Measurements from ENCODE around the gene NPTXR.

The NPTXR gene

DNA sequence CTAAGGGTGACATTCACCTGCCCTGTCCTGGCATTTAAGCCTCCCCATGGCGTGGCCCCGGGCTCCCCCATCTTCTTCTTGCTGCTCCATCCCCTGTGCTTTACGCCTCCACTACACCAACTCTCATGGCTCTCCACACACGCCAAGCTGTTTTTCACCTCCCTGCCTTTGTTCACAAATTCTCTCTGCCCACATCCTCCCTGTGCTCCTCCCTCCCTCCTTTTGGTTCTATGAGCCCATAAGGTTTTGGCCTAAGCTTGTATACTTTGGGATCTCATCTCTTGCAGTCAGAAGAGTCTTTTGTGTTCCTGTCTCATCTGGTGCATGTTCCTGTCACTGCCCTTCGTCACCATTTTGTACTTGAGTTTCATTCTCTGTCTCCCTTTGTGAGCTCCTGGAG, 45.3 kb downstream of the NPTXR start:
- DNase-seq (ENCODE audit: low read depth in 2 of 2) = no peak

DNA sequence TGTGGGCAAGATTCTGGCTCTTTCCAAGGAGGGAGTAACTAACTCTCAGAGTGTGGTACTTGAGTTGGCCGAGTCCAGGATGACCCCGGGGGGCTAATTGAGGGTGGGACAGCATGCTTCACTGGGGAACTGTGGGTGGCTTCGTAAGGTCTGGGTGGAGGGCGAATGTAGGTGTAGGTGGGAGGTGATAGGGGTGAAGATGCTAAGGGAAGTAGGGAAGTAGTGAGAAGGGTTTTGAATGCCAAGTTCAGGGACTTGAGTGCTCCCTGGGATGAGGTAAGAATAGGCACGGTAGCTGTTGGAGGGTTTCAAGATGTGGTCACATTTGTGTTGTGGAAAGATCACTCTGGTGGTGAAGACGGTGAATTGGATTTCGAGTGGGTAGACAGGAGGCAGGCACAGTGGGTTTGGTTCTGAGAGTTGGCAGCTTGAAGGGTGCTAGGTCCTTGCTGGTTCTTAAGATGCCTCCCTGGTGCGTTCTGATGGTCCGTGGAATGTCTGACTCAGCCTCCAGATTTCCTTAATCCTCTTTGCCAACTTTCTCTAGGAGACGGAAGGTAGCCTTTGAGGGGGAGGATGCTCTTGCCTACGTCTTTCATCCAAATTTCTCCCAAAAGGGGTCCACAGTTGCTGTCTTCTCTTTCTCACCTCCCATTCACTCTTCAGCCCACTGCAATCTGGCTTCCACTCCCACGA, 47.4 kb downstream of the NPTXR start:
- DNase-seq (ENCODE audit: low read depth in 2 of 2) = no peak

DNA sequence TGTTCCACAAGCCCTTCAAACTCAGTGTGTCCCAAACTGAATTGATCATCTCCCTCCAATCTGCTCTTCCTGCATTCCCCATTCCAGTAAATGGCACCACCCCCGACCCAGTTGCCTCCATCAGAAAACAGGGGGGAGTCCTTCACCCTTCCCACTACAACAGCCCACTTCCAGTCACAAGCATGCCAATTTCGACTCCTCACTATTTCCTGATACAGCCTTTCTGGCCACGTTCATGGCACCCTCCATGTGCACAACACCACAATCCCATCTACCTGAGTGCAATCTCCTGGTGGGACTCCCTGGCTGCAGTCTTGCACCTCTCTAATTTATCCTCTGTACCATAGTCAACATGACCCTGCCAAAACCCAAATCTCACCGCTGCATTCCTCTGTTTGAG, 48.3 kb downstream of the NPTXR start:
- no peak for DNase-seq (ENCODE audit: low read depth in 2 of 2)

DNA sequence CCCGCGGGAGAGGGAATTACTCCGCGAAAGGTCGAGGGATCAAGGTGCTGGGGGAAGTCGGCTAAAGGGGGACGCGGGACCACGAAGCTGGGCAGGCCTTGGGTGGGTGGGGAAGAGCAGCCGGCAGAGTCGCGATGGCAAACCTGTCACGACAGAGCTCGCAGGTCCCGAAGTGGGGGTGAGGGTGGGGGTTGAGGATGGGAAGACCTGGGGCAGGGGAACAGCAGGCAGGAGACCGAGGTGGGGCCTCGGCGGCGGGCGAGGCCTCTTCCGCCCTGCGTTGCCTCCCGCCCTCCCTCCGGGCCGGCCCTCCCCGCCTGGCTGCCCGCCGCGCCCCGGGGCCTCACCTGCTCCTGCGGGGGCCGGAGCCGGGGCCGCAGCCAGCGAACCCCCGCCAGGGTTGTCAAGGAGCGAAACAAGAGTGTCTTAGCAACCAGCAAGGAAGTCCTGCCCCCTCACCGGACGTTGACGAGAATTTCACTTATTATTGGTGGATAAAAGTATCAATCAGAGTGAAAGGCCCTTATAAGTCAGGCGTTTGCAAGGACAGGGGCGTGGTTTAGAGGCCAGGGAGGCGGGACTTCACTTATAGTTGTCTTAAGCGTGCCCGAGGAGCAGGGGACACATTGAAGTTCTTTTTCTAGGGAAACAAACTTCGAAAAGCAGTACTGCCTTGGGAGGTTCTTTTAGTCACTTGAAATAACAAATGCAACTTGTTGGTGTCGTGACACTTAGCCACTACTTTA, 49.9 kb downstream of the NPTXR start, which contains the start of gene DNAL4:
Gene DNAL4, minus strand, starts transcription at position 423 of the 746 bp plus-strand sequence. CDS start 11,412 bp downstream, outside the sequence.
- DNase-seq (ENCODE audit: low read depth in 2 of 2) = peak; percentile 96

DNA sequence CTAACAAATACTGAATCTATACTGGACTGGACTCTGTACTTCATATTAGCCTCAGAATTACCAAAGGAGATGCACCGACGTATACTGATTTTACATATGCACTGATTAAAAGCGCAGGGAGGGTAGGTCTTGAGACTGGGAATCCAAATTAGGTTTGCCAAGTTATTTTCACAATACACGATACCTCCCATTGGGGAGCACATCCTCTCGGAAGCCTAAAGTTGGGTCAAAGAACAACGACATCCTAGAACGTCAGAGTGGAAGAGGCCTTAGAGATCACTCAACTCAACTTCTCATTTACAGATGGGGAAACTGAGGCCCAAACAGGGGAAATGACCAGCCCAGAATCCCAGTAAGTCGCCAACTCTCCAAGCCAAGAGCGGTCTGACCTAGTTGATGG, 50.5 kb downstream of the NPTXR start:
- no peak for DNase-seq (ENCODE audit: low read depth in 2 of 2)

DNA sequence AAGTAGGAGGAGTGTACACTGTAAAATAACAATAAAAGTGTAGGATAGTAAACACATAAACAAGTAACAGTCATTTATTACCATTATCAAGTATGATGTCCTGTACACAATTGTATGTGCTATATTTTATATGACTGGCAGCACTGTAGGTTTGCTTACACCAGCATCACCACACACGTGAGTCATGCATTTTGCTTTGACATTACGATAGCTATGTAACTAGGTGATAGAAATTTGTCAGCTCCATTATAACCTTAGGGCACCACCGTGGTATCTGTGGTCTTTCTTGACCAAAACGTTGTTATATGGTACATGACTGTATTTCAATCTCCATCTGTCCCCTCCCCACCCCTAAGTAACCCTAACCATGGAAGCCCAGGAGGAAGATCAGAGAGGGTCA, 51.0 kb downstream of the NPTXR start:
- no peak for DNase-seq (ENCODE audit: low read depth in 2 of 2)

- no peak for DNase-seq (ENCODE audit: low read depth in 2 of 2)
These were observed 54.2 kb downstream of the NPTXR start for GRCh38 chr22:38789606-38790005.

- DNase-seq (ENCODE audit: low read depth in 2 of 2) = no peak
These were observed 55.0 kb downstream of the NPTXR start for GRCh38 chr22:38788846-38789245.

DNA sequence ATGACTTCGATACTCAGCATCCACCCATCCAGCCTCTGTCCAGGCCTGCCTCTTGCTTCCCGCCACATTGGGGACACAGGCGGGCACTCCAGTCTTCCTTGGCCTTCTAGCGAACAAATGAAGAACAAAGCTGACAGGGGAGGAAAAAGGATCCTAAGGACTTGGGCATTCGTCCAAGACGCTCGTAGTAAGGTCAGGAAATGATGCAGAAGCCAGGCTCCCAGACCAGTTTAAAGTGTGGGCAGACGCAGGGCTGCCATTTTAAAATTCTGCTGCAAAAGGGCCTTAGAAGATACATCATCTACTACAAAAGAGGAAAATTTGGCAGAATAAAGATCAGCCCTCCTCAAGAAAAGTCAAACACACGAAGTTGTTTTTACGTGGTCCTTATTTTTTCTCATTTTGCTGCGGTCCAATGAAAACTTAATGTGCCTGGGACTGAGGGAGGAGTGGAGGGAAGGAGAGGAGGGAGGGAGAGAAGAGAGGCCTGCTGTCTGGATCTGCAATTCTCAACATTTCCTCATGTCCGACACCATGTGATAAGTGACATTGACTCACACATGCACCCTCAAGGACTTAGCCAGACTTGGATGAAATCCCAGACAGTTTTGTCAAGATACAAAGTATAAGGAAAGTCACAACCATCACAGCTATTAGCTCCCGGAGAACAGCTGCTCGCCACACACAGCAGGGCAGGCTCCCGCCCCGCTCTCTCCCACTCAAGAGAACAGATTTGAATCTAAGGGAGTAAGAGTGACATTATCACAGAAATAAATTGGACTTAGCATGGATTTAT, 55.6 kb downstream of the NPTXR start:
- peak; percentile 58 to 70 for DNase-seq (ENCODE audit: low read depth in 2 of 2)

DNA sequence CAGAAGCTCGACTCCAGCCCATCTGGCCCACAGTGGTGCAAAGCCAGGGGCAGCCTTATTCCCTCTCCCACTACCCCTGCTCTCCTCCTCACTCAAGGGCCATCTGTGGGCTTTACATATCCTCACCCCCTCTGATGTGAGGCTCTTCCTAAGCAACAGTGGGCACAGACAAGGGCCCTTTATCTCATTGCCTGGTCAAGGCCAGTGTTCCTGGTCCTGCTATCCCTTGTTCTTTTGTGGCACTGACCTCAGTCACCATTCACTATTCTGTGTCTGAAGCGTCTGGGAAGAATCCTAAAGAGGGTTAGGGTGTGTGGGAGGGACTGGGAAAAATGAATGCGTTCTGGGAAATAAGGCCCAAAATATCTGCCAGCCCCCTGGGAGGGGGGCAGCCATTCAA, 57.2 kb downstream of the NPTXR start:
- no peak for DNase-seq (ENCODE audit: low read depth in 2 of 2)

DNA sequence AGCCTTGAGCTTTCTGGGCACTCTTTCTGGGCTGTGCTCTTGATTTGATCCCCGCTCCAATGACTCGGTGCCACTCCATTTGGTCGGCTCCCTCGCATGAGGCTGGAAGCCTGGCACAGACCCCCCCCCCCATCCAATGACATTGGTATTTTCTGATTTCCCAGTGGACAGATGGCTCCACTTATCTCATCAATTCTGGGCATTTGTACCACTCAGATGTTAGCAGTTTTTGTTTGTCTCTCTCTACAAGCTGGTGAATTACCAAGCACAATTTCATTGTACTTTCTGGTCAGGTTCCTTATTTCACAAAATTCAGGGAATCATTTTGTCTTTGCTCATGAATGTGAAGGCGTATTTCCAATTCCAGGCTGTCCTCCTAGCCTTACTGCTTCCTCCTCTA, 59.0 kb downstream of the NPTXR start:
- DNase-seq (ENCODE audit: low read depth in 2 of 2) = no peak

GRCh38 chr22:38784035-38784434, 59.8 kb downstream of the NPTXR start:
- DNase-seq (ENCODE audit: low read depth in 2 of 2) = no peak

DNA sequence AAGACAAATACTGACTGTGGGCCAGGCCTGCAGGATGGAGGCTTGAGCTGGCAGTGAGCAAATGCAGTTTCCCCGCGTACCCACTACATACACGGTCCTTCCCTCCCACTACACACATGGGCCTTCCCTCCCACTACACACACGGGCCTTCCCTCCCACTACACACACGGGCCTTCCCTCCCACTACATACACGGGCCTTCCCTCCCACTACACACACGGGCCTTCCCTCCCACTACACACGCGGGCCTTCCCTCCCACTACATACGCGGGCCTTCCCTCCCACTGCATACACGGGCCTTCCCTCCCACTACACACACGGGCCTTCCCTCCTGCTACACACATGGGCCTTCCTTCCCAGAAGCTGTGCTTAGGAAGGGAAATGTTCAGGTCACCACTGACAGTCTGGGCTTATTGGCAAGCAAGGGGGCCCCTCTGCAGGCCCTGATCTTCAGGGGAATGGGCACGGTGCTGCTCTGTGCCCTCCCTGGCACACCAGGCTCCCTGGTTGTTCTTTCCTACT, 60.7 kb downstream of the NPTXR start:
- DNase-seq (ENCODE audit: low read depth in 2 of 2) = no peak

DNA sequence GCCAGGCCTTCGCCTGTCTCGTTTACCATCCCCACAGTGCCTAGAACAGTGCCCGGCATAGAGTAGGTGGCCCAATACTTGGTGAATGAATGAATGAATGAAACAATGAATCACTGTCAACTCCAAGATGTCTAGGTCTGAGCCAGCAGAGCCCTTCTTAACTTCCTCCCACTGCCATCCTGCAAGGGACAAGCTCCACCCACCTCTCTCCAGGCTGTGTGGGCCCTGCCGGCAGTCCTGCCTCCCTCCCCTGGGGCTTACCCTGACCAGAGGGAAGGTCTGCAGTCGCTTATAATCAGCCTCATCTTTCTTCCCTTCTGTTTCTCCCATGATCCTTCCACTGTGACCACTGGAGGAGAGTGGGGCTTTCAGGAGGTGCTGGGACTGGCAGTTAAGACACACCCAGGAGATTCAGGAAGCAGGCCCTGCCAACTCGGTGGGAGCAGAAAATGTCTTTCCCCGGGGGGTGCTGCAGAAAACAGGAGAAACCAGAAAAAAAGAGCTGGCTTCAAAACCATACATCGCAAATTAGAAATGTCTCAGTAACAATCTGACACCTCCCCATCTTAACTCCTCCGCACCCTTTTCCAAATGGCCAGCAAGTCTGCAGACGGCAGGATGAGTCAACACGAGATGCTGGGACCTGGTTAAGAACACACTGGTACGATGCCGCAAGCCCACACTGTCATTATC, 61.3 kb downstream of the NPTXR start:
- DNase-seq (ENCODE audit: low read depth in 2 of 2) = no peak

DNA sequence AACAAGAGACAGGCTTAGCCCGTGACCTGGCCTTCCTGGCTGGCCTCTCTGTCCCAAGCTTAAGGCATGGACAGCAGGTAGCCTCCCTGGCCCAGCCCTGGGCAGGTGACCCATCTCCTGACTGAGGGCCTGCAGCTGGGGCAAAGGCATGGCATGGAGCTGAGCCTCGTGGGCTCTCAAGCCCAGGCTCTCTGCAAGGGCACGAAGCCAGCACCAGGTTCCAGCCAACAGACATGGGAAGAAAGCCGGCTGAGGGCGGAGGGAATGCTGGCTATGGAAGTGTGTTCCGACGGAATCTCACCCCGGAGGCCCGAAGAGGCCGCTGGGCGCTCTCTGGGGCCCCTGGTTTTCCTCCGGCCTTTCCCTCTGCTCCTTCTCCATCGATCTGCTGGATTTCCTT, 62.8 kb downstream of the NPTXR start:
- no peak for DNase-seq (ENCODE audit: low read depth in 2 of 2)

DNA sequence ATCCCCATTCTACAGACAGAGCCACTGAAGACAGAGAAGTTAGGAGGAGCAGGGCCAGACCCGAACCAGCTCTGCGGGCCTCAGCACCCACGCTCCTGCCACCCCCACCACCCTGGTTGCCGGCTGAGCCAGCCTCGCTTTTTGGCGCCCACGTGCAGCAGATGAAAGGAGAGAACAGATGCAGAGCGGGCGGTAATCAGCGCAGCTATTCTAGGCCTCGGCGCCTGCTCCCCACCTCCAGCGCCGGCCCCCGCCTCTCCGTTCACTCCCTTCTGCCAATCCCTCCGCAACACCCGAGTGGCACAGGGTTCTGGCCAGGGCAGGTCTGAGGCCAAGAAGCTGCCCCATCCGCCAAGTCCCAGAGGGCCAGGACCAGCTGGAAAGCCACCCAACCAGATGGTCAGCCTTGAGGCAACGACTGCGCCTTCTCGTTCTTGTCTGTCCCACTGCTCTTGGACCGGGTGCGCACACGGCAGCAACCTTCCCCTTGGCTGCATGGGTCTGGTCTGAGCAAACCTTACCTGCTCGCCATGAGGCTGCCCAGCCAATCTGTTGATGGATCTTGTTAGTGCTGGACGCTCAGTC, 66.6 kb downstream of the NPTXR start:
- no peak for DNase-seq (ENCODE audit: low read depth in 2 of 2)

DNA sequence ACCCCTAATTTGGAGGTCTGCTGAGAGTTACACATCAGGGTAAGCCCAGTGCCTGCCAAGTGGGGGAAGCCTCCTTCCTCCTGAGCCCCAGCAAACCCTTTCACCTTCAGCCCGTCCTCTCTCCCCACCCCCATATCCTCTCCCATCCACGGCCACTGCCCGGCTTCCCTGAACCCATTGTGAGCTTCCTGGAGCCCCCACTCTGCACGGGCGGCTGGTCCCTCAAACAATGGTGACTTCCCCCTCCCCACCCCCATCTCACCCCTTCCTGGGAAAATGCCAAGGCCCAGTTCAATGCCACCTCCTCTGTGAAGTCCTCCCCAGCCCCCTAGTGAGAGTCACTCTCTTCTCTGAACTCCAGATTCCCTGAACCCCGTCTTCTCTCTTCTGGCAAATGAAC, 67.7 kb downstream of the NPTXR start:
- no peak for DNase-seq (ENCODE audit: low read depth in 2 of 2)

DNA sequence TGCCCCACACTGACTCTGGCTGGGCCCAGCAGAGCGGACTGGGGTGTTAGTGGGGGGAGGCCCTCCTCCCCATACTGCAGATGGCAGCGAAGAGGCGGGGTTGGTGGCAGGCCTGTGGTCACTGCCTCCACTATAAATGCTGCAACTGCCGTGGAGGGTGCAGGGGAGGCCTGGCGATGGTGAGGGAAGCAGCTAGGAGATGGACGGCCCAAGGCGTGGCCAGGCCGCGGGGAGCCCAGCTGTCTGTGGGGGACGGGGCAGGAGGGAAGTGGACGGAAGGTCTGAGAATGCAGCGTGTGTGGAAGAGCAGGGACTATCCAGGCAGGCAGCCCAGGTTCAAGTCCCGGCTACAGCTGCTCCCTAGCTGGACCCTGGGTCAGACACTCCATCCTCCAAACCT, 68.2 kb downstream of the NPTXR start:
- DNase-seq (ENCODE audit: low read depth in 2 of 2) = no peak

DNA sequence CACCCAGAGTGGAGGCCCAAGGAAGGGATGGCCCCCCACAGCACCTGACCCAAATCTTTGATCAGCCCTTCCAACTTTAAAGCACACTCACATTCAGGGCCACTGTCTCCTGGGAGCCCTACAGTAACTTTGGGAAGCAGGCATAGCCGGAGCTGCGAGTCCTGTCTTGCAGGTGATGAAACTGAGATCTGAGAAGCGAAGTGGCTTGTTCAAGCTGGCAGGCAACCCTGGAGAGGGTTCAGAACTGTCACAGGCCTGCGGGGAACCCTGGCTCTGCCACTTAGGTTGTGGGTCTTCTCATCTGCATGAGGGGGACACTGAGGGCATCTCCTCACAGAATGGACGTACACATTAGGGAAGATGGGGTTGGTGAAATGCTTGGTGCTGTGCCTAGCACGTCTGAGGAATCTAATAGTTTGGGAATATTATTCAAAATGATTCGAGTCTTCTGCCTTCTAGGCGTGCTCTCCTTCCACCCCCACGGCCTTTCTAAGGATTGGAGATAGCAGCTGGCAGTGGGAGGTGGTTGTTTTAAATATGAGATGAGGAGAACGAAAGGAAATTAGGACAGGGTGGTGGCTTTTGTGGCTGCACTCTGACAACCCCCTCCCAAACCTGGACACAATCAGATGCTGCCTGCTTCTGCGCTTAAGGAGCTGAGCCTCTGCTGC, 69.2 kb downstream of the NPTXR start:
- no peak for DNase-seq (ENCODE audit: low read depth in 2 of 2)

GRCh38 chr22:38773363-38773946, 70.4 kb downstream of the NPTXR start:
- no peak for DNase-seq (ENCODE audit: low read depth in 2 of 2)

DNA sequence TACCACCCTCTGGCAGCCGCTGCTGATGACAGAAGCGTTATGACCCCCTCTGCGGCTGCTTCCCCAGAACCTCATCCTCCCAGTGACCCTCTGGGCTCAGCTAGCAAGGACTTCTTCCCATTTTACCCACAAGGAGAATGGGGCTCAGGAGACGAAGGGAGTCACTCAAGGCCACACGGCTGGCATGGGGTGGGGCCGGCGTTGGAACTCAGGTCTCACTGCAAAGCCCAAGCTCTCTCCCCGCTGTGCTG, 71.3 kb downstream of the NPTXR start:
- no peak for DNase-seq (ENCODE audit: low read depth in 2 of 2)
